Esophagus squamous epithelium (tissue), 4 donors: ENCODE measurements around the gene HECTD1.

Experiments
- POLR2A ChIP-seq, 4 donors: fragments of 450-650 bp; IDR thresholded peaks; one replicate each; pipeline ENCODE4 v1.6.1; 2017; ENCODE audit warnings: antibody characterized with exemption in 4 of 4, mild to moderate bottlenecking in 4 of 4, moderate library complexity in 3 of 4
- TF ChIP-seq, protein P1 (sequence below), 6 experiments: fragments of 450-650 bp in 4 of 6; fragments of 200-600 bp in 2 of 6; sonication (generic) in 2 of 6; IDR thresholded peaks; one replicate each; pipeline ENCODE4 v1.5.1; 2016 to 2019; ENCODE audit warnings: antibody characterized with exemption in 6 of 6, mild to moderate bottlenecking in 4 of 6, moderate library complexity in 4 of 6

DNA sequence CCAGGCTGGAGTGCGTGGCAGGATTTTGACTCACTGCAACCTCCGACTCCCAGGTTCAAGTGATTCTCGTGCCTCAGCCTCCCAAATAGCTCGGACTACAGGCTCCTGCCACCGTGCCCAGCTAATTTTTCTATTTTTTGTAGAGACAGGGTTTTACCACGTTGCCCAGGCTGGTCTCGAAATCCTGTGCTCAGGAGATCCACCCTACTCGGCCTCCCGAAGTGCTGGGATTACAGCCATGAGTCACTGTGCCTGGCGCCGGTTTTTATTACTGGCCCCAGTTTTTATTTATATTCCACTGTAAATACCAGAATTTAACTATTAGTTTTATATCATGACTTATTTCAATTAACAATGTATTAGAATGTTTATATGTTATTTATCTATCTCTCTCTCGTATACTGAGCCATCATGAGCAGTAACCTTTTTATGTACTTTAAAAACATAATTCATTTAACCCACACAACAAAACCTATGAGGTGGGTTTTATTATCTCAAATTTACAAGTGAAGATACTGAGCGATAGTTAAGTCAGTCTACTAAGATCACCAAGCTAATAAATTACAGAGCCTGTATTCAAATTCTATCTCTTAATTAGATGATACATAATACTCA, 47.8 kb downstream of the HECTD1 start:
- TF ChIP-seq, protein P1, sequence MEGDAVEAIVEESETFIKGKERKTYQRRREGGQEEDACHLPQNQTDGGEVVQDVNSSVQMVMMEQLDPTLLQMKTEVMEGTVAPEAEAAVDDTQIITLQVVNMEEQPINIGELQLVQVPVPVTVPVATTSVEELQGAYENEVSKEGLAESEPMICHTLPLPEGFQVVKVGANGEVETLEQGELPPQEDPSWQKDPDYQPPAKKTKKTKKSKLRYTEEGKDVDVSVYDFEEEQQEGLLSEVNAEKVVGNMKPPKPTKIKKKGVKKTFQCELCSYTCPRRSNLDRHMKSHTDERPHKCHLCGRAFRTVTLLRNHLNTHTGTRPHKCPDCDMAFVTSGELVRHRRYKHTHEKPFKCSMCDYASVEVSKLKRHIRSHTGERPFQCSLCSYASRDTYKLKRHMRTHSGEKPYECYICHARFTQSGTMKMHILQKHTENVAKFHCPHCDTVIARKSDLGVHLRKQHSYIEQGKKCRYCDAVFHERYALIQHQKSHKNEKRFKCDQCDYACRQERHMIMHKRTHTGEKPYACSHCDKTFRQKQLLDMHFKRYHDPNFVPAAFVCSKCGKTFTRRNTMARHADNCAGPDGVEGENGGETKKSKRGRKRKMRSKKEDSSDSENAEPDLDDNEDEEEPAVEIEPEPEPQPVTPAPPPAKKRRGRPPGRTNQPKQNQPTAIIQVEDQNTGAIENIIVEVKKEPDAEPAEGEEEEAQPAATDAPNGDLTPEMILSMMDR (IDR thresholded peaks at IDR 0.05): no peak
- TF ChIP-seq POLR2A (IDR thresholded peaks at IDR 0.05): no peak
